Fibroblast of pulmonary artery (primary cell): ENCODE measurements around the gene DNAJA3.

Experiments used
- DNase-seq: peaks from one replicate; pipeline ENCODE4 v3.0.0-alpha.2; 2010; ENCODE audit warnings: low read depth
- H3K4me3 ChIP-seq: replicated peaks from 2 replicates; pipeline ENCODE4 v1.5.1; 2011; ENCODE audit warnings: low read depth, mild to moderate bottlenecking, control low read depth, low read length, moderate library complexity
- TF ChIP-seq, protein P1 (sequence below): IDR thresholded peaks from 2 replicates; pipeline ENCODE4 v1.5.1; 2011; ENCODE audit warnings: mild to moderate bottlenecking, control low read depth, low read length, inconsistent platforms; ENCODE audit errors: missing control alignments

The DNAJA3 gene

DNA sequence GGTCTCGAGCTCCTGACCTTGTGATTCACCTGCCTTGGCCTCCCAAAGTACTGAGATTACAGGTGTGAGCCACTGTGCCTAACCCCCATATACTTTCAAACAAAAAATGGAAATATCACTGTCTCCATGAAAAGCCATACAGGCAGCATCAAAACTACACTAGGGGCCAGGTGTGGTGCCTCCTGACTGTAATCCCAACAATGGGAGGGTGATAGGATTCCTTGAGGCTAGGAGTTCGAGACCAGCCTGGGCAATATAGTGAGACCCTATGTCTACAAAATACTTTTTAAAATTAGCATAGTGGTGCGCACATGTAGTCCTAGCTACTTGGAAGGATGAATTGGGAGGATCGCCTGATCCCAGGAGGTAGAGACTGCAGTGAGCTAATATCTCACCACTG, 66.2 kb downstream of the DNAJA3 start:
- no peak overlapping the region for H3K4me3 ChIP-seq
- DNase-seq, result no peak
- TF ChIP-seq, protein P1, sequence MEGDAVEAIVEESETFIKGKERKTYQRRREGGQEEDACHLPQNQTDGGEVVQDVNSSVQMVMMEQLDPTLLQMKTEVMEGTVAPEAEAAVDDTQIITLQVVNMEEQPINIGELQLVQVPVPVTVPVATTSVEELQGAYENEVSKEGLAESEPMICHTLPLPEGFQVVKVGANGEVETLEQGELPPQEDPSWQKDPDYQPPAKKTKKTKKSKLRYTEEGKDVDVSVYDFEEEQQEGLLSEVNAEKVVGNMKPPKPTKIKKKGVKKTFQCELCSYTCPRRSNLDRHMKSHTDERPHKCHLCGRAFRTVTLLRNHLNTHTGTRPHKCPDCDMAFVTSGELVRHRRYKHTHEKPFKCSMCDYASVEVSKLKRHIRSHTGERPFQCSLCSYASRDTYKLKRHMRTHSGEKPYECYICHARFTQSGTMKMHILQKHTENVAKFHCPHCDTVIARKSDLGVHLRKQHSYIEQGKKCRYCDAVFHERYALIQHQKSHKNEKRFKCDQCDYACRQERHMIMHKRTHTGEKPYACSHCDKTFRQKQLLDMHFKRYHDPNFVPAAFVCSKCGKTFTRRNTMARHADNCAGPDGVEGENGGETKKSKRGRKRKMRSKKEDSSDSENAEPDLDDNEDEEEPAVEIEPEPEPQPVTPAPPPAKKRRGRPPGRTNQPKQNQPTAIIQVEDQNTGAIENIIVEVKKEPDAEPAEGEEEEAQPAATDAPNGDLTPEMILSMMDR, result no peak

DNA sequence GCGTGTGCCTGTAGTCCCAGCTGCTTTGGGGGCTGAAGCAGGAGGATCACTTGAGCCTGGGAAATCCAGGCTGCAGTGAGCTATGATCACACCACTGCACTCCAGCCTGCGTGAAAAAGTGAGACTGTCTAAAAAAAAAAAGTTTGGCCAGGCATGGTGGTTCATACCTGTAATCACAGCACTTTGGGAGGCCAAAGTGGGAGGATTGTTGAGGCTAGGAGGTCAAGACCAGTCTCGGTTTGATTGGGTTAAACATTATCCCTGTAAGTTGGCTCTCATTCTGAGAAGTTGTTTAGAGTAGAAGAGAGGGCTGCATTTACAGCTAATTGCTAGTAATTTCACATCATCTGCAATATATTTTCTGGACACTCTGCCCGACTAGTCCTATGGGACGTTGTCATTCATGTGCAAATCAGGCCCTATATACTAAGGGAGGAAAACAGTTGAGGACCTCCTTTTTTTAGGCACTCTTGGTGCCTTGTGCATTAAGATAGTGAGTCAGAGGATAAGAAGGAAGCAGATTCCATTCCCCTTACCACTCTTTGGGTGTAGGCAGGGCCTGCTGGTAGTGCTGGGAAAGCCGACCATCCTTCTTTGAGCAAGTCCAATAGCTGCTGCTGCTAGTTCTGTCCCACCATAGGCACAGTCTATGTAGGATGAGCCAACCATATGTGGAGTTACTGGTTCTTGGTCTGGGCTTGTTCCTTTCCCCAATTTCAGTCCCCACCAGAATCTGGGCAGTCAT, 69.2 kb downstream of the DNAJA3 start:
- TF ChIP-seq, protein P1, result no peak
- no peak overlapping the region for H3K4me3 ChIP-seq

DNA sequence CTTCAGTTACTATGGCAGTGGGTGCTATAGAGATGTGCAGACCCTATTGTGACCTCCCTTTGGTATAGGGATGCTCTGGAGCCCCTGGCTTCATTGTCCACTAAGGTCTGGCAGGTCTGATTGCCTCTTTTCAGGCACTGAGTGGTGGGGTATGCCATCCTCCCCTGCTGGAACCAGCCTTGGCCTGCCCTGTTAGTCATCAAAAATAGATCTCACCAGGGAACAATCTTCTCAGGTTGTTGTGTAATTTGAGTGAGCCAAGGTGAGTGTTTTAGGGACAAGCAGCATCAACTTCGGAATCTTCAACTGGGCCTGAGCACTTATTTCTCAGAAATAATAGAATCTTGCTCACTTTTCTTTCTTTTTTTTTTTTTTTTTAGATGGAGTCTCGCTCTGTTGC, 70.1 kb downstream of the DNAJA3 start:
- TF ChIP-seq, protein P1, result no peak
- DNase-seq, result no peak
- no peak overlapping the region for H3K4me3 ChIP-seq

More for the DNA sequence above, 69.2 kb downstream of the DNAJA3 start:
- DNase-seq, result peak; percentile 69

DNA sequence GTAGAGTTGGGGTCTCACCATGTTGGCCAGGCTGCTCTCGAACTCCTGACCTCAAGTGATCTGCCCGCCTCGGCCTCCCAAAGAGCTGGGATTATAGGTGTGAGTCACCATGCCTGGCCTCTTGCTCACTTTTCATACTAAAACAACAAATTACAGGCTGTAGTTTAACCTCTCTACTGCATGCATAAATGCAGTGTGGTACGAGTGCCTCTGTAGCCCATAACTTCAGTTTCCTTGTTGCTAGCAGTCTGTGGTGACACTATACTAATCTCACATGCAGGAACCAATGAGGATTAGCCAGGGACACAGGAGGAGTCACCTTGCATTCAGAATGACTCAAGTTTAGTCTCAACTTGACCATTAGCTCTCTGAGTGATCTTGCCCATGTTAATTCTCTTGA, 70.6 kb downstream of the DNAJA3 start:
- no peak for DNase-seq
- TF ChIP-seq, protein P1, result no peak
- no peak overlapping the region for H3K4me3 ChIP-seq

DNA sequence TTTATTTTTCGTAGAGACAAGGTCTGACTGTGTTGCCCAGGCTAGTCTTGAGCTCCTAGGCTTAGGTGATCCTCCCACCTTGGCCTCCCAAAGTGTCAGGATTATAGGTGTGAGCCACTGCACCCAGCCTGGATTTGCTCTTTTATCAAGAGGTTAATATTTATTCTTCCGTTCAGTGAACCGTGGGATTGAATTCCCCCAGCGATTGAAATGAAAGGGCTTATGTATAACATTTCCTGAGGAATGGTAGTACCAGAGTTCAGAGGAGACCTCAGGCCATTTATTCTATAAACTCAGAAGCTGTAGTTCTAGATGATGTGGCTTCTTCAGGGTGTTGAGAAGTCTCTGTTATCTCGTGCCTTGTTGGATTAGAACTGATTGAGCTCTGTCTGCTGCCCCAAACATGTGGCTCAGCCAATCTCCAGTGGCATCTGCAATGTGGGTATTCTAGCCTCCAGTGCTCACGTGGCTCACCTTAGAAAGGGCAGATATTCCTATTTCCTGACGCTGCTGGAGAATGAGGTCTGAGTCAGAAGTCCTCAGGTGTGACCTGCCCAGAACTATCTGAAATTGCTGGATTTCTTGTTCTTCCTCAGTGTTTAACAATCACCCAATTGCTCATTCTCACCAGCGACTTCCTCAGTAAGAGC, 73.0 kb downstream of the DNAJA3 start:
- no peak for DNase-seq
- TF ChIP-seq, protein P1, result no peak
- H3K4me3 ChIP-seq, result no peak overlapping the region

DNA sequence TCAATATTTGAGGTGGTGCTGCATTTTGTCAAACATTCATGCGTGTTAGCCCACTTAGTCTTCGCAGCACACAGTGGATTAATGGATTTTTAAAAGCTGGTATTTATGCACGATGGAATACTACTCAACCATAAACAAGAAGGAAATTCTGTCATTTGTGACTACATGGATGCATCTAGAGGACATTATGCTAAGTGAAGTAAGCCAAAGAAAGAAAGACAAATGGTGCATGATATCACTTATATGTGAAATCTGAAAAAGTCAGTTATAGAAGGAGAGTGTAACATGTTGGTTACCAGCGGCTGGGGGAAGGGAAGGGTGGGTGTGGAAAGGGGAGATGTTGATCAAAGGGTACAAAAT, 73.5 kb downstream of the DNAJA3 start:
- TF ChIP-seq, protein P1, result no peak
- H3K4me3 ChIP-seq, result no peak overlapping the region
- no peak for DNase-seq
